BJ (cell line): ENCODE data around the gene LITAF. TPM values are rescaled to one million over a fixed set of nuclear protein-coding genes. Genes with fewer than 3 reads are reported as not detected.
"Not testable (repeated sequence)": the region's sequence is repeated elsewhere in the genome, so short reads cannot be mapped to it uniquely, and the experiment has no call there.

Experiments
- CTCF ChIA-PET: fragments of 350-600 bp; formaldehyde crosslinking; extraction: SDS; loops from one replicate; lab custom pipeline; 2021; ENCODE audit warnings: antibody characterized with exemption, inconsistent platforms; lab: Yijun Ruan, JAX
- POLR2A ChIA-PET: fragments of 300-600 bp; sonication (Branson Sonifier 250); formaldehyde crosslinking; extraction: SDS; loops from one replicate; lab custom pipeline; 2021; ENCODE audit warnings: antibody characterized with exemption; lab: Charles Lee
- DNase-seq: peaks from one replicate; pipeline ENCODE4 v3.0.0-alpha.2; 2011; ENCODE audit warnings: low read depth
- H3K27me3 ChIP-seq: 2 replicates; pipeline ENCODE4 v1.6.0; 2011; ENCODE audit warnings: low read length; ENCODE audit not compliant: control insufficient read depth, insufficient read depth
- H3K36me3 ChIP-seq: 2 replicates; pipeline ENCODE4 v1.5.1; 2011; ENCODE audit warnings: low read length; ENCODE audit not compliant: control insufficient read depth, insufficient read depth
- H3K4me3 ChIP-seq: 2 replicates; pipeline ENCODE4 v1.5.1; 2011; ENCODE audit warnings: low read depth, mild to moderate bottlenecking, control low read depth, low read length
- CTCF ChIP-seq: IDR thresholded peaks from 2 replicates; pipeline ENCODE4 v1.5.1; 2011; ENCODE audit warnings: low read depth, mild to moderate bottlenecking, control low read depth, inconsistent platforms, low read length, moderate library complexity; ENCODE audit not compliant: insufficient read depth
- polyA plus RNA-seq: library from polyadenylated mRNA; depleted of rRNA; stranded (reverse); fragments of >200 nt; gene quantifications from 2 replicates; pipeline ENCODE4 v1.2.3, GENCODE V29; 2011

The LITAF gene
- polyA plus RNA-seq, 1 experiment: 212 TPM

- CTCF ChIA-PET: interaction anchor here (0.6 to 1.6 kb wide), 3 partner anchors 29 to 43 kb away, joined by 3 to 8 read pairs (median 3); no protein-coding TSS in a partner anchor
- DNase-seq: peak; percentile 54
- Histone ChIP-seq H3K4me3 (no peak overlapping the region), H3K27me3 (no peaks in the 10 kb centered on the region), H3K36me3 (peaks cover 11% of the 10 kb centered on the region)
- POLR2A ChIA-PET: interaction anchor here (0.6 kb wide), 1 partner anchor 15 kb away, joined by 4 read pairs; no protein-coding TSS in a partner anchor
- no peak for TF ChIP-seq CTCF
These were observed 25.8 kb downstream of the LITAF start for GRCh38 chr16:11560701-11561453.

GRCh38 chr16:11558308-11558823 is 28.4 kb downstream of the LITAF start:
- H3K27me3 ChIP-seq, CTCF ChIA-PET, H3K4me3 ChIP-seq, DNase-seq, POLR2A ChIA-PET: not testable (repeated sequence)
- peaks cover 16% of the 10 kb centered on the region for H3K36me3 ChIP-seq

- ChIA-PET POLR2A (no interaction called here), CTCF (no interaction called here)
- H3K36me3 ChIP-seq: peaks cover 18% of the 10 kb centered on the region
- H3K27me3 ChIP-seq: no peaks in the 10 kb centered on the region
- DNase-seq: no peak
- TF ChIP-seq CTCF: no peak
- H3K4me3 ChIP-seq: no peak overlapping the region
These were observed 28.9 kb downstream of the LITAF start for GRCh38 chr16:11557801-11558200.

GRCh38 chr16:11556945-11557720 is 29.6 kb downstream of the LITAF start:
- no peak for TF ChIP-seq CTCF
- no peak for DNase-seq
- H3K27me3 ChIP-seq: no peaks in the 10 kb centered on the region
- POLR2A ChIA-PET: no interaction called here
- H3K4me3 ChIP-seq: no peak overlapping the region
- CTCF ChIA-PET: no interaction called here
- peaks cover 20% of the 10 kb centered on the region for H3K36me3 ChIP-seq

GRCh38 chr16:11556214-11556819 is 30.4 kb downstream of the LITAF start:
- H3K4me3 ChIP-seq: no peak overlapping the region
- CTCF ChIA-PET: interaction anchor here (1.7 kb wide), 1 partner anchor 84 kb away, joined by 6 read pairs; no protein-coding TSS in a partner anchor

More at GRCh38 chr16:11556214-11556819, 30.4 kb downstream of the LITAF start:
- Histone ChIP-seq H3K36me3 (peaks cover 23% of the 10 kb centered on the region), H3K27me3 (no peaks in the 10 kb centered on the region)
- no peak for TF ChIP-seq CTCF
- POLR2A ChIA-PET: no interaction called here
- DNase-seq: no peak
